ENCODE measurements around the gene ZNF346.
A peak's percentile ranks its signal among the peaks of the same experiment; 100 is the strongest.

Gene ZNF346

DNA sequence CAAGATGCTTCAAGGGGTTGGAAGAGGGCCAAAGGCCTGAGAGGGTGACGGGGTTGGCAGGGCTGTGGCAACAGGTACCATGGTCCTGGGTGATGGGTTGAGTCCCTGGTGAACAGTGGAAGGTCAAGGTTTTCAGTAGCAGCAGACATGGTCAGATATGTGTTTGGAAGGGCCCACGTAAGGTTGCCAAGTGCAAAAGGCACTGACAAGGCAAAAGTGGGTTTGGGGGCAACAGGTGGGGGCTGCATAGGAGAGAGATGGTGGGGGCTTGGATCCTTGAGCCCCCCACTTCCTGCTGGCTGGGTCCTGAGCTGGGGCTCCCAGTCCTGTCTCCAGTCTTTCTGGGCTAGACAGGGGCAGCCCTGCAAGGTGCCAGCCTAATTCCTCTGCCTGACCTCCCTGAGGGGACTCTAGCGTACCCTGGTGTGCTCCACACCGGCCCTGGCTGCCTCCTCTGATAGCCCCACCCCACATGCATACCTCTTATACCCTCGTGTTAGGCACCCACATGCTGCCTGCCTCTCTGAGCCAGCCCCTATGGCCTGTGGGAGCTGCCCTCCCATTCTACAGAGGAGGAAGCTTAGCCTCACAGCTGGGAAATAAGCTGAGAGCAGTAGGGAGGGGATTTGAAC lies 90.2 kb downstream of the ZNF346 start:
- H3K79me1 ChIP-seq (ENCODE audit: low read length), result peaks cover 6% of the 10 kb centered on the region

DNA sequence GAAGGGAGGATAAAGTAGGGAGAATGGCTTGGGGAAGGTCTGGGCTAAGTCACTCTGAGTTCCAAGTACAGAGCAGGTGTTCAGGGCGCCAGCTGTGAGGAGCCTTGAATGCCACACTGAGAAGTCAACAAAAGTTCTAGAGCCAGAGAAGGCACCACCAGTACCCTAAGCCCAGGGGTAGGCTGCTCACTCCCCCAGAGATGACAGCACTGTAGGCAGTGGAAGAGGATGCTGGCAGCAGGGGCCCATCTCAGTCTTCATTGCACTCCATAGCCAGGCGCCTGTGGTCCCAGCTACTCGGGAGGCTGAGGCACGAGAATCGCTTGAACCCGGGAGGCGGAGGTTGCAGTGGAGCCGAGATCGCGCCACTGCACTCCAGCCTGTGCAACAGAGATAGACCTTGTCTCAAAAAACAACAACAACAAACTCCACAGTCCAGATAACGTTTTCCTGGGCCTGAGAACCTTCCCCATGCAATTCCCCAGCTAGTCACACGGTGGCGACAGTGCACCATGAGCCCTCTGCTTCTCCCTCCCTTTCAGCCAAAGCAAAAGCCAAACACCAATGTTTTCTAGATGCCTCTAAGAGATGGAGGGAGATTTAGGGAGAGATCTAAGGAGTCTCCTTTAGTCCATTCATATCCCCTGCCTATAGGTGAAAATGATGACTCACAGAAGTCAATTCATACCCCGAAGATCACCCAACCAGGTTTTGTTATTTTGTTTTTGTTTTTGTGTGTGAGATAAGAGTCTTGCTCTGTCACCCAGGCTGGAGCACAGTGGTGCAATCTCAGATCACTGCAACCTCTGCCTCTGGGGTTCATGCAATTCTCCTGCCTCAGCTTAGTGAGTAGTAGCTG lies 91.3 kb downstream of the ZNF346 start:
- no CpG with 5 or more reads among the region's 14 CpGs for WGBS (ENCODE audit: extremely low coverage, insufficient coverage, insufficient read length)
- Histone ChIP-seq H3K9me3 (ENCODE audit: insufficient read depth, low read depth, low read length) (no peaks in the 10 kb centered on the region), H3K9ac (ENCODE audit: low read length) (no peak overlapping the region)

More for the DNA sequence above, 90.2 kb downstream of the ZNF346 start:
- H4K12ac ChIP-seq (ENCODE audit: low read depth, low read length), result no peak overlapping the region
- H3K4me3 ChIP-seq (ENCODE audit: low read depth, low read length), result no peak overlapping the region
- H3K4ac ChIP-seq (ENCODE audit: low read depth, low read length), result no peak overlapping the region
- H4K8ac ChIP-seq (ENCODE audit: low read depth, low read length), result no peak overlapping the region
- DNase-seq, result no peak
- no peak overlapping the region for H2AK5ac ChIP-seq (ENCODE audit: low read length)
- H4K91ac ChIP-seq (ENCODE audit: low read depth, low read length), result no peak overlapping the region
- no peak overlapping the region for H2AFZ ChIP-seq (ENCODE audit: insufficient read depth, low read length, poor library complexity)
- no peaks in the 10 kb centered on the region for H3K36me3 ChIP-seq (ENCODE audit: control insufficient read depth in 1 of 2, insufficient read depth in 2 of 2, low read length in 2 of 2)
- H3K9ac ChIP-seq (ENCODE audit: low read length), result no peak overlapping the region
- no peak overlapping the region for H2BK12ac ChIP-seq (ENCODE audit: low read length)
- no peak overlapping the region for H3K27ac ChIP-seq (ENCODE audit: low read depth, low read length)
- no peak overlapping the region for H3K18ac ChIP-seq (ENCODE audit: low read length)
- no peaks in the 10 kb centered on the region for H3K79me2 ChIP-seq (ENCODE audit: control insufficient read depth, insufficient read depth, low read length, poor library complexity)
- no CpG with 5 or more reads among the region's 5 CpGs for WGBS (ENCODE audit: extremely low coverage, insufficient coverage, insufficient read length)
- H3K27me3 ChIP-seq (ENCODE audit: insufficient read depth, low read length), result no peaks in the 10 kb centered on the region
- no peaks in the 10 kb centered on the region for H3K9me3 ChIP-seq (ENCODE audit: insufficient read depth, low read depth, low read length)
- peaks cover 0 to 9% of the 10 kb centered on the region in 2 experiments for H3K4me1 ChIP-seq (ENCODE audit: control insufficient read depth in 1 of 2, insufficient read depth in 2 of 2, low read length in 2 of 2)
- no peak overlapping the region for H3K14ac ChIP-seq (ENCODE audit: low read length)
- no peak overlapping the region for H2BK120ac ChIP-seq (ENCODE audit: insufficient read depth, low read length, poor library complexity)
- no peak overlapping the region for H2BK5ac ChIP-seq (ENCODE audit: low read depth, low read length, poor library complexity)
- H3K23ac ChIP-seq (ENCODE audit: low read length), result no peak overlapping the region
- H3K4me2 ChIP-seq (ENCODE audit: low read length), result no peak overlapping the region

DNA sequence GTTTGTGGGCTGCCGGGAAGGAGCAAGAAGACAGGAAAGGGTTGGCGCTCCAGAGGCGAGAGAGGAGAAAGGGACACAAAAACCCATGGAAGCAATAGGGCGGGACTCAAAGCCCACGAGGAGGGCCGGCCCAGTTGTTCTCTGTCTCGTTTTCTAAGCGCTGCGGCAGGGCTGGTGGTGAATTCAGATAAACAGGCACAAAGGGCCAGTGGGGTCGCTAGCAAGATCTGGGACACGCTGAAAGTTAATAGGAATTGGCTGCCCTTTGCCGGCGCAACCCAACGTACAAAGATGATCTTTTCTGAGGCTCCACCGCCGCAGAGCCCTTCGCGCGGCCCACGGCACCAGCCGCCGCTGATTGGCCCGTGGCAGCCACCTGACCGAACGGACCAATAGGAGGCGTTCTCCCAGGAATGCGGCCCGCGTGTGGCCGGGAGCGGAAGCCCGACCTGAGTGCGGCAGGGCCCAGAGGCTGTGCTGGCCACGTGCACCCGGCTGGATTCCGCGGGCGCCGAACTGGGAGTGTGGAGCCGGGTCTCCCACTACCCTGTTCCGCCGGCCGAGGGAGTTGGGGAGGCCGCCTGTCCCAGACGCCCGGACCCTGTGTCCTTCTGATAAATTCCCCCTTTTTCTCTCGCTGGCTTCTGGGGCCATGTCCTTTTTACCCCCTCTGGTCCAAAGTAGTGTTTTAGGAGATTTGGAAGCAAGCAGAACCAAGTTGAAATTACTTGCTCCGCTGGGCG lies 94.3 kb downstream of the ZNF346 start:
- Histone ChIP-seq H3K23ac (ENCODE audit: low read length) (no peak overlapping the region), H2BK120ac (ENCODE audit: insufficient read depth, low read length, poor library complexity) (no peak overlapping the region), H3K14ac (ENCODE audit: low read length) (peak overlapping the region; percentile 43), H3K4me1 (ENCODE audit: control insufficient read depth in 1 of 2, insufficient read depth in 2 of 2, low read length in 2 of 2) (peaks cover 0 to 6% of the 10 kb centered on the region in 2 experiments), H3K27ac (ENCODE audit: low read depth, low read length) (no peak overlapping the region), H2AK5ac (ENCODE audit: low read length) (no peak overlapping the region), H3K36me3 (ENCODE audit: control insufficient read depth in 1 of 2, insufficient read depth in 2 of 2, low read length in 2 of 2) (no peaks in the 10 kb centered on the region), H3K4me3 (ENCODE audit: low read depth, low read length) (no peak overlapping the region), H3K9me3 (ENCODE audit: insufficient read depth, low read depth, low read length) (no peaks in the 10 kb centered on the region), H3K27me3 (ENCODE audit: insufficient read depth, low read length) (no peaks in the 10 kb centered on the region), H2BK5ac (ENCODE audit: low read depth, low read length, poor library complexity) (no peak overlapping the region), H3K4ac (ENCODE audit: low read depth, low read length) (no peak overlapping the region), H3K79me2 (ENCODE audit: control insufficient read depth, insufficient read depth, low read length, poor library complexity) (no peaks in the 10 kb centered on the region), H3K4me2 (ENCODE audit: low read length) (peak overlapping the region; percentile 32), H2AFZ (ENCODE audit: insufficient read depth, low read length, poor library complexity) (peak overlapping the region; percentile 53), H4K8ac (ENCODE audit: low read depth, low read length) (peak overlapping the region; percentile 90), H3K79me1 (ENCODE audit: low read length) (peaks cover 6% of the 10 kb centered on the region), H4K91ac (ENCODE audit: low read depth, low read length) (no peak overlapping the region), H4K12ac (ENCODE audit: low read depth, low read length) (peak overlapping the region; percentile 66), H3K9ac (ENCODE audit: low read length) (no peak overlapping the region), H3K18ac (ENCODE audit: low read length) (no peak overlapping the region), H2BK12ac (ENCODE audit: low read length) (no peak overlapping the region)
- WGBS (ENCODE audit: extremely low coverage, insufficient coverage, insufficient read length), result no CpG with 5 or more reads among the region's 49 CpGs
- peak; percentile 88 to 94 for DNase-seq

More for the DNA sequence above, 91.3 kb downstream of the ZNF346 start:
- Histone ChIP-seq H4K91ac (ENCODE audit: low read depth, low read length) (no peak overlapping the region), H3K23ac (ENCODE audit: low read length) (no peak overlapping the region), H2BK12ac (ENCODE audit: low read length) (no peak overlapping the region), H2AK5ac (ENCODE audit: low read length) (no peak overlapping the region), H3K27ac (ENCODE audit: low read depth, low read length) (no peak overlapping the region), H3K36me3 (ENCODE audit: control insufficient read depth in 1 of 2, insufficient read depth in 2 of 2, low read length in 2 of 2) (no peaks in the 10 kb centered on the region), H3K4ac (ENCODE audit: low read depth, low read length) (no peak overlapping the region), H3K14ac (ENCODE audit: low read length) (no peak overlapping the region), H3K4me2 (ENCODE audit: low read length) (no peak overlapping the region), H3K18ac (ENCODE audit: low read length) (no peak overlapping the region), H3K4me3 (ENCODE audit: low read depth, low read length) (no peak overlapping the region), H4K8ac (ENCODE audit: low read depth, low read length) (no peak overlapping the region), H2BK5ac (ENCODE audit: low read depth, low read length, poor library complexity) (no peak overlapping the region), H2AFZ (ENCODE audit: insufficient read depth, low read length, poor library complexity) (no peak overlapping the region), H4K12ac (ENCODE audit: low read depth, low read length) (no peak overlapping the region), H3K79me1 (ENCODE audit: low read length) (peaks cover 6% of the 10 kb centered on the region), H3K27me3 (ENCODE audit: insufficient read depth, low read length) (no peaks in the 10 kb centered on the region), H3K79me2 (ENCODE audit: control insufficient read depth, insufficient read depth, low read length, poor library complexity) (no peaks in the 10 kb centered on the region), H3K4me1 (ENCODE audit: control insufficient read depth in 1 of 2, insufficient read depth in 2 of 2, low read length in 2 of 2) (peaks cover 0 to 9% of the 10 kb centered on the region in 2 experiments), H2BK120ac (ENCODE audit: insufficient read depth, low read length, poor library complexity) (no peak overlapping the region)
- peak; percentile 61 to 86 for DNase-seq

DNA sequence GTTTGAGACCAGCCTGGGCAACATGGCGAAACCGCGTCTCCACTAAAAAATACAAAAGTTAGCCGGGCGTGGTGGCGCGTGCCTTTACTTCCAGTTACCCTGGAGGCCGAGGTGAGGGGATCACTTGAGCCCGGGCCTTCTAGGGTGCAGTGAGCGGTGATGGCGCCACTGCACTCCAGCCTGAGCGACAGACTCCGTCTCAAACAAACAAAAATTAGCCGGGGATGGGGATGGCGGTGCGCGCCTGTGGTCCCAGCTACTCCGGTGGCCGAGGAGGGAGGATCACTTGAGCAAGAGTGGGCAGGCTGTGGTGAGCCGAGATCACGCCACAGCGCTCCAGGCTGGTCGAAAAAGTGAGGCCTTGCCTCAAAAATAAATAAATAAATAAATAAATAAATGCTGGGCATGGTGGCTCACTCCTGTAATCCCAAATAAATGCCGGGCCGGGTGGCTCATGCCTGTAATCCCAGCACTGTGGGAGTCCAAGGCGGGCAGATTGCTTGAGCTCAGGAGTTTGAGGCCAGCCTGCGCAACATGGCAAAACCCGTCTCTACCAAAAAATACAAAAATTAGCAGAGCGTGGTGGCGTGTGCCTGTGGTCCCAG lies 95.0 kb downstream of the ZNF346 start:
- Histone ChIP-seq H4K12ac (ENCODE audit: low read depth, low read length) (no peak overlapping the region), H2BK5ac (ENCODE audit: low read depth, low read length, poor library complexity) (no peak overlapping the region), H4K91ac (ENCODE audit: low read depth, low read length) (no peak overlapping the region), H3K4me2 (ENCODE audit: low read length) (no peak overlapping the region), H3K14ac (ENCODE audit: low read length) (no peak overlapping the region), H3K79me2 (ENCODE audit: control insufficient read depth, insufficient read depth, low read length, poor library complexity) (no peaks in the 10 kb centered on the region), H2BK120ac (ENCODE audit: insufficient read depth, low read length, poor library complexity) (no peak overlapping the region), H2AK5ac (ENCODE audit: low read length) (no peak overlapping the region), H2AFZ (ENCODE audit: insufficient read depth, low read length, poor library complexity) (no peak overlapping the region), H3K4me3 (ENCODE audit: low read depth, low read length) (no peak overlapping the region), H3K27me3 (ENCODE audit: insufficient read depth, low read length) (no peaks in the 10 kb centered on the region), H3K27ac (ENCODE audit: low read depth, low read length) (no peak overlapping the region), H4K8ac (ENCODE audit: low read depth, low read length) (no peak overlapping the region), H3K18ac (ENCODE audit: low read length) (no peak overlapping the region), H3K9ac (ENCODE audit: low read length) (no peak overlapping the region), H3K4ac (ENCODE audit: low read depth, low read length) (no peak overlapping the region), H3K79me1 (ENCODE audit: low read length) (peaks cover 6% of the 10 kb centered on the region), H3K4me1 (ENCODE audit: control insufficient read depth in 1 of 2, insufficient read depth in 2 of 2, low read length in 2 of 2) (peaks cover 0 to 6% of the 10 kb centered on the region in 2 experiments), H3K23ac (ENCODE audit: low read length) (no peak overlapping the region), H3K36me3 (ENCODE audit: control insufficient read depth in 1 of 2, insufficient read depth in 2 of 2, low read length in 2 of 2) (no peaks in the 10 kb centered on the region), H2BK12ac (ENCODE audit: low read length) (no peak overlapping the region), H3K9me3 (ENCODE audit: insufficient read depth, low read depth, low read length) (no peaks in the 10 kb centered on the region)
- no peak for DNase-seq
- no CpG with 5 or more reads among the region's 30 CpGs for WGBS (ENCODE audit: extremely low coverage, insufficient coverage, insufficient read length)

All from trophoblast cell (in vitro differentiated cells and primary cell).